GM13976 (cell line): ENCODE data around the gene LRRC38.

ENCODE experiments used
- DNase-seq: peaks from one replicate; pipeline ENCODE4 v3.0.0; 2012; ENCODE audit warnings: low spot score
- CTCF ChIP-seq: IDR thresholded peaks from 2 replicates; pipeline ENCODE4 v1.5.1; 2012; ENCODE audit warnings: borderline replicate concordance, mild to moderate bottlenecking; ENCODE audit not compliant: insufficient read depth; ENCODE audit errors: extremely low read depth, missing control alignments, control extremely low read depth
- in situ Hi-C: fragments of 300-500 bp; cut with MboI; formaldehyde crosslinking; loops from one replicate; pipeline ENCODE4 v1.12.0; 2022; ENCODE audit warnings: low sequenced_read_pairs, mixed read lengths, inconsistent platforms; ENCODE audit not compliant: unreplicated experiment

LRRC38 gene

DNA sequence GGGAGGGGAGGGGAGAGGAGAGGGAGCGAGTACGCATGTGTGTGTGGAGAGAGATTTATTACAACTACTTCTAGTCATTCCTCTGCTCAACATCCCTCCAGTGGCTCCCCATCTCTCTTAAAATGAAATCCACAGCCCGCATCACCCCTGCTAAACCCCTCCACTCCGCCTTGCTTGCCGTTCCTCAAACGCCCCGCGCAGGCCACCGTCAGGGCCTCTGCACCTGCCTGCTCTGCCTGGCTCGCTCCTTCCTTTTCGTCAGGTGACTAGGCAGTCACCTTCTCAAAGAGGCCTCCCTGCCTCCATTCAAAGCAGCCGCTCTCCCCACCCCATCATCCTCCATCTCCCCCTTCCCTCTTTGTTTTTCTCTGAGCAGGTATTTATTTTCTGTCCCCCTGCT, 29.9 kb downstream of the LRRC38 start:
- TF ChIP-seq CTCF: no peak
- no peak for DNase-seq
- in situ Hi-C loops: no loop called here

- DNase-seq: no peak
- TF ChIP-seq CTCF: no peak
- in situ Hi-C loops: no loop called here
Measured at GRCh38 chr1:13482600-13482999, 31.2 kb downstream of the LRRC38 start.

GRCh38 chr1:13479171-13479856, 34.5 kb downstream of the LRRC38 start:
- DNase-seq: no peak
- no peak for TF ChIP-seq CTCF
- in situ Hi-C loops: no loop called here

GRCh38 chr1:13478692-13479091, 35.1 kb downstream of the LRRC38 start:
- no peak for DNase-seq
- no peak for TF ChIP-seq CTCF
- in situ Hi-C loops: no loop called here

- no peak for TF ChIP-seq CTCF
- peak; percentile 54 for DNase-seq
- in situ Hi-C loops: no loop called here
Measured at GRCh38 chr1:13469343-13469742, 44.5 kb downstream of the LRRC38 start.

- in situ Hi-C loops: no loop called here
- no peak for DNase-seq
- TF ChIP-seq CTCF: no peak
Measured at GRCh38 chr1:13465515-13465914, 48.3 kb downstream of the LRRC38 start.
